Upper lobe of left lung (tissue), 6 donors: Measurements from ENCODE around the gene NMT2. TPM values are rescaled to one million over a fixed set of nuclear protein-coding genes. Genes with fewer than 3 reads are reported as not detected.

Source experiments
- ATAC-seq, 2 donors: fragments of 200-7000 bp; cut with Tn5 transposase; one replicate each; pipeline ENCODE4 v1.9.1; 2022; ENCODE audit warnings: mild to moderate bottlenecking in 2 of 2, moderate library complexity in 2 of 2; ENCODE audit not compliant: low FRiP score in 2 of 2
- DNase-seq, 2 donors: peaks; one replicate each; pipeline ENCODE4 v3.0.0-alpha.2; 2019 to 2020
- H3K27ac ChIP-seq, 4 donors: fragments of 200-600 bp; sonication (generic); one replicate each; pipeline ENCODE4 v1.5.1; 2016 to 2019
- H3K27me3 ChIP-seq, 4 donors: fragments of 200-600 bp; sonication (generic); one replicate each; pipeline ENCODE4 v1.5.1; 2017 to 2019
- H3K36me3 ChIP-seq, 4 donors: fragments of 200-600 bp; sonication (generic); one replicate each; pipeline ENCODE4 v1.5.1; 2016 to 2019
- H3K4me1 ChIP-seq, 4 donors: fragments of 200-600 bp; sonication (generic); one replicate each; pipeline ENCODE4 v1.5.1; 2018 to 2019
- H3K4me3 ChIP-seq, 4 donors: fragments of 200-600 bp; sonication (generic); one replicate each; pipeline ENCODE4 v1.5.1; 2017 to 2019; ENCODE audit warnings: mild to moderate bottlenecking in 2 of 4, moderate library complexity in 1 of 4
- H3K9me3 ChIP-seq, 4 donors: fragments of 200-600 bp; sonication (generic); one replicate each; pipeline ENCODE4 v1.5.1; 2018 to 2019
- EP300 ChIP-seq, 4 donors: sonication (generic); formaldehyde crosslinking; IDR thresholded peaks; one replicate each; pipeline ENCODE4 v1.5.1; 2017; ENCODE audit warnings: antibody characterized with exemption in 4 of 4, control low read depth in 2 of 4
- POLR2A ChIP-seq, 4 donors: fragments of 450-650 bp; IDR thresholded peaks; one replicate each; pipeline ENCODE4 v1.5.1; 2016 to 2017; ENCODE audit warnings: antibody characterized with exemption in 4 of 4, mild to moderate bottlenecking in 2 of 4
- POLR2AphosphoS5 ChIP-seq, 2 donors: sonication (generic); formaldehyde crosslinking; IDR thresholded peaks; one replicate each; pipeline ENCODE4 v1.5.1; 2017; ENCODE audit warnings: antibody characterized with exemption in 2 of 2
- WGBS, 2 donors: methylation state at CpG; one replicate each; pipeline ENCODE4 v1.1.5; 2017 to 2018; 5-methylcytosine and 5-hydroxymethylcytosine counted together
- total RNA-seq, 6 donors: library from RNA; depleted of rRNA in 4 of 6; stranded (reverse); fragments of >200 nt in 4 of 6; gene quantifications; one replicate each; pipeline versions ENCODE4 v1.1.0 to v1.2.1, GENCODE V29; 2016 to 2021
- TF ChIP-seq, protein P1 (sequence below), 6 experiments: fragments of 450-650 bp in 4 of 6; fragments of 200-600 bp in 2 of 6; sonication (generic) in 2 of 6; IDR thresholded peaks; one replicate each; pipeline ENCODE4 v1.5.1; 2016 to 2019; ENCODE audit warnings: antibody characterized with exemption in 6 of 6
- donor health status: DM: no; HTN: no; CAD: no; lungs with moderate emphysema.
- donor health status: DM: no; HTN: yes; CAD: no; lungs with severe emphysema.

NMT2 gene
- total RNA-seq, 6 donors from 2014 or later, result 6.4 to 12.0 (median 8.6) TPM

DNA sequence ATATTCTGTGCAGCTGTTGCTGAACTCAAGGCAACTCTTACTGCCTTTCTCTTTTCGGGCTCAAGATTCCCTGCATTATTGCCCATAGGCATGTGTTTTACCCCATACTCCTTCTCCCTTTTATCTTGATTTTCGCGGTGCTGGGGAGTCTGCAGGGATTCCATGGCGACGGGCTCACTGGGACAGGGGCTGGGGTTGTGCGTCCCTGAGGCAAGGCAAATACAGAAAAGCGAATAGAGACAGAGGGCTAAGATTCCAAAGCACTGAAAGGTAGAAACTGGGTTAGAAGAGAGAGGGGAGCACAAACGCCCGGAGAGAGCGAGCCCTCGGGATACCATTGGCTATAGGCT lies 71.9 kb downstream of the NMT2 start:
- DNase-seq, result no peak
- Histone ChIP-seq H3K4me1 (peaks cover 13 to 34% (median 23%) of the 10 kb centered on the region in 4 donors), H3K27ac (peak overlapping the region; percentile 93 to 98 (median 96)), H3K4me3 (peak overlapping the region; percentile 63 to 98 (median 88)), H3K27me3 (no peaks in the 10 kb centered on the region), H3K36me3 (peaks cover 0 to 9% (median 0%) of the 10 kb centered on the region in 4 donors), H3K9me3 (no peaks in the 10 kb centered on the region)
- WGBS, 2 donors, result 1% methylated on average over 11 of the region's 11 CpGs
- peak; percentile 5 to 32 for ATAC-seq
- TF ChIP-seq POLR2AphosphoS5 (IDR thresholded peaks at IDR 0.05), result no peak
- no peak for TF ChIP-seq POLR2A (IDR thresholded peaks at IDR 0.05)
- TF ChIP-seq, protein P1, sequence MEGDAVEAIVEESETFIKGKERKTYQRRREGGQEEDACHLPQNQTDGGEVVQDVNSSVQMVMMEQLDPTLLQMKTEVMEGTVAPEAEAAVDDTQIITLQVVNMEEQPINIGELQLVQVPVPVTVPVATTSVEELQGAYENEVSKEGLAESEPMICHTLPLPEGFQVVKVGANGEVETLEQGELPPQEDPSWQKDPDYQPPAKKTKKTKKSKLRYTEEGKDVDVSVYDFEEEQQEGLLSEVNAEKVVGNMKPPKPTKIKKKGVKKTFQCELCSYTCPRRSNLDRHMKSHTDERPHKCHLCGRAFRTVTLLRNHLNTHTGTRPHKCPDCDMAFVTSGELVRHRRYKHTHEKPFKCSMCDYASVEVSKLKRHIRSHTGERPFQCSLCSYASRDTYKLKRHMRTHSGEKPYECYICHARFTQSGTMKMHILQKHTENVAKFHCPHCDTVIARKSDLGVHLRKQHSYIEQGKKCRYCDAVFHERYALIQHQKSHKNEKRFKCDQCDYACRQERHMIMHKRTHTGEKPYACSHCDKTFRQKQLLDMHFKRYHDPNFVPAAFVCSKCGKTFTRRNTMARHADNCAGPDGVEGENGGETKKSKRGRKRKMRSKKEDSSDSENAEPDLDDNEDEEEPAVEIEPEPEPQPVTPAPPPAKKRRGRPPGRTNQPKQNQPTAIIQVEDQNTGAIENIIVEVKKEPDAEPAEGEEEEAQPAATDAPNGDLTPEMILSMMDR (IDR thresholded peaks at IDR 0.05), result no peak
- TF ChIP-seq EP300 (IDR thresholded peaks at IDR 0.05), result no peak

DNA sequence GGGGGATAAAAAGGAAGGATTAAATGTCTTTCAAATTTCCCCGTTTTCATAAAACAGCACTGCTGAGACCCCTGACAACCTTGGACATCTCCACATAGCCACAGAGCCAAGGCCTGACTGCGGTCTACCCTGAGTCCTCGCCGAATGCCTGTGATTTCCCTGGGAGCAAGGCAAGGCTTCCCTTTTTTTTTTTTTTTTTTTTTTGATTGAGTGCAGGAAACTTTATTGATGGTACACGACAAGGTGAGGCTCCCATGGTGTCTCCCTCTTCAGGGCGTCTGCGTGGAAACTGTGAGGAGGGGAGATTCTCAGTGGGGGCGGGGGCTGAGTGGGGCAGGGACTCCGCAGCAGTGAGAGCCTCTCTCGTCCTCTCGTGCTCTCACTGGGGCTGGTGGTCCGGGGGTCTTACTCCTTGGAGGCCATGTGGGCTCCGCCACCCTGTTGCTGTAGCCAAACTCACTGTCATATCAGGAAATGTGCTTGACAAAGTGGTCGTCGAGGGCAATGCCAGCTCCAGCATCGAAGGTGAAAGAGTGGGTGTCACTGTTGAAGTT lies 75.6 kb downstream of the NMT2 start:
- 86 to 92% methylated on average over 15 to 16 of the region's 16 CpGs for WGBS, 2 donors
- H3K36me3 ChIP-seq, result no peaks in the 10 kb centered on the region
- no peaks in the 10 kb centered on the region for H3K27me3 ChIP-seq
- no peak for ATAC-seq
- H3K4me3 ChIP-seq, result no peak overlapping the region
- no peaks in the 10 kb centered on the region for H3K9me3 ChIP-seq
- H3K27ac ChIP-seq, result no peak overlapping the region
- TF ChIP-seq POLR2A (IDR thresholded peaks at IDR 0.05) (no peak), POLR2AphosphoS5 (IDR thresholded peaks at IDR 0.05) (no peak), EP300 (IDR thresholded peaks at IDR 0.05) (no peak)
- TF ChIP-seq, protein P1 (IDR thresholded peaks at IDR 0.05), result no peak
- DNase-seq, result peak in 1 of 2 donors; percentile 22
- H3K4me1 ChIP-seq, result peaks cover 6 to 23% (median 14%) of the 10 kb centered on the region in 4 donors

DNA sequence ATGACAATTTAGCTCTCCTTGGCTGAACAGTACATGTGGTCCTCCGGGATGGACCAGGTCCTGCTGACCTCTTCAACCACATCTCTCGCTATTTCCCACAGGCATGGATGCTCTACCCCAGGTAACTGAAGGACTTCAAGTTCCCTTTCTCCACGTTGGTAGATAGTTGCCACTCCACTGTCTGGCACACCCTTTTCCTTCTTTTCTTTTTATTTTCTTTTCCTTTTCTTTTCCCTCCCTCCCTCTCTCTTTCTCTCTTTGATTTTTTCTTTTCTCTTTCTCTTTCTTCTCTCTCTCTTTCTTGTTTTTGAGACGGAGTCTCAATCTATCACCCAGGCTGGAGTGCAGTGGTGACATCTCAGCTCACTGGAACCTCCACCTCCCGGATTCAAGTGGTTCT lies 77.1 kb downstream of the NMT2 start:
- DNase-seq (no peak), ATAC-seq (no peak)
- TF ChIP-seq POLR2AphosphoS5 (IDR thresholded peaks at IDR 0.05) (no peak), POLR2A (IDR thresholded peaks at IDR 0.05) (no peak), EP300 (IDR thresholded peaks at IDR 0.05) (no peak)
- TF ChIP-seq, protein P1 (IDR thresholded peaks at IDR 0.05), result no peak
- Histone ChIP-seq H3K36me3 (no peaks in the 10 kb centered on the region), H3K27me3 (no peaks in the 10 kb centered on the region), H3K27ac (no peak overlapping the region), H3K4me3 (no peak overlapping the region), H3K9me3 (no peaks in the 10 kb centered on the region), H3K4me1 (peaks cover 6 to 17% (median 11%) of the 10 kb centered on the region in 4 donors)
- 82 to 83% methylated on average over 5 of the region's 5 CpGs for WGBS, 2 donors

DNA sequence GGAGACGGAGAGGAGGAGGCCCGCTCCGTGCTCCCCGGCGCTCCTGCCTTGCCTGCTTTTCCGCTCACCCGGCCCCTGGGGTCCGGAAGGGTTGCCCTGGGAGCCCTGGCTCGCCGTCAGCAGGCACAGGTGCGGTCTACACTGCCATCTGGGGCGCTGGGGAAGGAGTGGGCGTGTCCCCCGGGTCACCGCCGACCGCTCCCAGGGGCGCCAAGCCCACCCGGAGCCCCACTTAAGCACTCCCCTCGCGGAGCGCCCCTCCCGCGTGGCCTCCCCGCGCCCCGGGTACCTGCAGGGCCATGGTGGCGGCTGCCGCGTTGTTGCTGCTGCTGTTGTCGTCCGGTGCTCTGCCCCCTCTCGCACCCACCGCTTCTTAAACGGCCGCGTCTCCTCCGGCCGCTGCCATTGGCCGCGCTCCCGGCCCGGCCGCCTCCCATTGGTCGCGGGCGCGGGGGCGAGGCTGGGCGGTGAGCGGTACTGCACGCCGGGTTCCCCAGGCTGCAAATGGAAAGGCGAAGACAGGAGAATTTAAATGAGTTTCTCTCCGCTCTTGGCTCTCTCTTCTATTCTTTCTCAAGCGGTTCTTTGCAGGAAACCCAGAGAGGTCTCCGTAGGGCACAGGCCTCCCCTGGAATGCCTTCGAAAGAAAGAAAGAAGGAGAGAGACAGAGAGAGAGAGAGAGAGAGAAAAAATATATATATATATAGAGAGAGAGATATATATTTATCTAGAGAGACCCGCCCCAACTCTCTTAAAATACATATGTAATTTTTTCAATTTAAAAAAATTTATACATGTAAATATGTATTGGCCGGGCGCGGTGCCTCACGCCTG lies 79.8 kb downstream of the NMT2 start, which contains the start of gene ACBD7:
TSS of gene ACBD7 (minus strand) at position 349 of the 834 bp plus-strand sequence. CDS start at position 301, 48 bp downstream.
- no peak for TF ChIP-seq EP300 (IDR thresholded peaks at IDR 0.05)
- TF ChIP-seq, protein P1 (IDR thresholded peaks at IDR 0.05), result peak; percentile 71 to 85 (median 76)
- TF ChIP-seq POLR2AphosphoS5 (IDR thresholded peaks at IDR 0.05), result peak in 1 of 2 donors; percentile 42
- Histone ChIP-seq H3K36me3 (no peaks in the 10 kb centered on the region), H3K27me3 (no peaks in the 10 kb centered on the region), H3K27ac (peak within 1 kb of the TSS in 1 of 4 donors; percentile 41), H3K4me1 (peaks cover 8 to 17% (median 11%) of the 10 kb centered on the region in 4 donors), H3K9me3 (no peaks in the 10 kb centered on the region), H3K4me3 (peak within 1 kb of the TSS; percentile 43 to 69 (median 60))
- whole genome bisulfite sequencing, 2 donors, result 10 to 11% methylated on average over 32 to 34 of the region's 63 CpGs
- peak; percentile 78 to 96 for DNase-seq
- peak; percentile 93 to 97 for ATAC-seq
